GM12892 (cell line): ENCODE measurements around the gene TBL1X.

Source experiments
- DNase-seq: peaks from one replicate; pipeline ENCODE4 v3.0.0; 2011; ENCODE audit not compliant: insufficient read length
- FAIRE-seq: peaks from 2 replicates; lab custom pipeline; 2011; peaks lifted over from hg19 to GRCh38; lab: Jason Lieb, UNC
- POLR2A ChIP-seq: IDR thresholded peaks from 2 replicates; pipeline ENCODE4 v1.6.1; 2011; ENCODE audit warnings: low read depth, low read length, control low read depth
- POLR2AphosphoS5 ChIP-seq: IDR thresholded peaks from 2 replicates; pipeline ENCODE4 v1.6.1; 2011; ENCODE audit warnings: low read depth, low read length, control low read depth
- TAF1 ChIP-seq: IDR thresholded peaks from 2 replicates; pipeline ENCODE4 v1.6.1; 2011; ENCODE audit warnings: low read depth, mild to moderate bottlenecking, control low read depth, low read length, borderline replicate concordance

The TBL1X gene

DNA sequence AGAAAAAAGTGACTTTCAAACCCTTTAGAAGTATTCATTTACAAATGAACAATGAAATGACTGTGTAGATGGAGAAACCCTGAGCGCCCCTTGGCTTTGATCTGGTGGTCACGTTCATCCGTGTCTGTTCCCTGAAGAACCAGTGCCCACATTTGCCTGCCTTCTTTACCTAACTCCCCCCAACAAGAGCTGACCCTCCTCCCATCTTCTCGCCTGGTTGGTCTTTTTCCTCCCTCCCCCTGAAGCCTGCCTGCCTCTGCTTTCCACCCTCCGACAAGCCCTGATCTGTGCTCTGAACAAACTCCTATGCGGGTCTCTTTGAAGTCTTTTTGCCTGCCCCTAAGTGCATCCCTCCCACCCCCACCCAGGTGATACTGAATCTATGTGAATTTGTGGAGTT, 18.5 kb downstream of the TBL1X start:
- FAIRE-seq (no peak), DNase-seq (no peak)
- no peak for TF ChIP-seq POLR2A

GRCh38 chrX:9486786-9487387, 22.0 kb downstream of the TBL1X start:
- FAIRE-seq = no peak
- no peak for DNase-seq
- no peak for TF ChIP-seq TAF1
- no peak for TF ChIP-seq POLR2A
- no peak for TF ChIP-seq POLR2AphosphoS5

DNA sequence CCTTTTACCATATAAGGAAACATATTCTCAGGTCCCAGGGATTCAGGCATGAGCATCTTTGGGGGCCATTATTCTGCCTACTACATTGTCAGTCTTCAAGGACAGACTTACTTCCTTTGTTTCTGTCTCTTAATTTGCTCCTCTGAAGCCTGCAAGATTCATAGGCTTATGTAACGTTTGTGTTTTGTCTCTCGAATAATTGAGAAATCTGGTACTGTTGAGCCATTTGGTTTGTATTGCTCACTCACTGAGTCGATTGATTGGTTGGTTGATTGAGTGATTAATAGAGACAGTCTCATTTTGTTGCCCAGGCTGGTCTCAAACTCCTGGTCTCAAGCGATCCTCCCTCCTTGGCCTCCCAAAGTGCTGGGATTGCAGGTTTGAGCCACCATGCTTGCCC, 23.7 kb downstream of the TBL1X start:
- TF ChIP-seq TAF1 (no peak), POLR2A (no peak), POLR2AphosphoS5 (no peak)
- FAIRE-seq (no peak), DNase-seq (no peak)

DNA sequence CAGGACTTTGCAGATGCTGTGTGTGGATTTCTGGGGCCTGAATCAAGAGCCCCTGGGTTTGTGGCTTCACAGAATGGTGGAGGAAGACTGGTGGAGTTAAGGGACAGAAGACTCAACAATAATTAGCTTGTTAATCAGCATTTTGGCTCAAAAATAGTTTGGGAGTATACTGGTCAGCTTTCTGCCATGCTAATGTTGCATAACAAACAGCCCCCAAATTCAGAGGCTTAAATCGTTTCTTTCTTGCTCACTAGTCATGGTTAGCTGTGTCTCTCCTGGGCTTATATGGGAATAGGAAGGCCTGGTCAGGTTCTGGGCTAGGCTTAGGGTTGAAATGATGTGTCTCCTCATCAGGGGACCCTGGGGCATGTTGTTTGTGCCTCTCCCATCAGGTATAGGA, 24.4 kb downstream of the TBL1X start:
- FAIRE-seq (no peak), DNase-seq (no peak)
- no peak for TF ChIP-seq POLR2AphosphoS5
- TF ChIP-seq TAF1 = no peak
- no peak for TF ChIP-seq POLR2A

GRCh38 chrX:9492901-9493300, 28.0 kb downstream of the TBL1X start:
- FAIRE-seq = no peak
- no peak for DNase-seq
- no peak for TF ChIP-seq POLR2AphosphoS5
- no peak for TF ChIP-seq POLR2A
- no peak for TF ChIP-seq TAF1

GRCh38 chrX:9493936-9494335, 29.1 kb downstream of the TBL1X start:
- no peak for DNase-seq
- FAIRE-seq = peak; percentile 69
- TF ChIP-seq POLR2A (no peak), TAF1 (no peak), POLR2AphosphoS5 (no peak)

DNA sequence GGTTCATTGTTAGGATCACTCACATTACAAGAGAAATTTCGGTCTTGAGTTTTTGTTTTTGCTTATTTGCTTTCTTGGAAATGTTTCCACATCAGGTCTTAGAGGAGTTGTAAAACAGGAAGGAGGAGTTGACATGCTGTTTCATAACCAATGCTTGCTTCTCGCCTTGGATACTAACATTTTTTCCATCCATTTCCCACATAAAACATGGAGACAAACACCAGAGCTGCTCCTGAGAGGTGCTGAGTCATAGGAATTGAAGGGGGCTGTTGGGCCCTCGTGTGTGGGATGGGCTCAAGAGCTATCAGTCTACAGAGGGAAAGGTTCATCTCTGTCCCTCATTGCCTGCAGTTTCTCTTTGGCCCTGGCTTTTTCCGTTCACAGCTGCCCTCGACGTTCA, 29.9 kb downstream of the TBL1X start:
- no peak for TF ChIP-seq POLR2A
- no peak for TF ChIP-seq TAF1
- TF ChIP-seq POLR2AphosphoS5 = no peak
- FAIRE-seq = peak; percentile 44
- no peak for DNase-seq

- no peak for FAIRE-seq
- TF ChIP-seq TAF1 (no peak), POLR2A (no peak), POLR2AphosphoS5 (no peak)
- DNase-seq = no peak
These were observed 30.6 kb downstream of the TBL1X start for GRCh38 chrX:9495496-9495895.

- DNase-seq = no peak
- no peak for FAIRE-seq
- TF ChIP-seq POLR2AphosphoS5 (no peak), POLR2A (no peak), TAF1 (no peak)
These were observed 33.4 kb downstream of the TBL1X start for GRCh38 chrX:9498236-9498635.

GRCh38 chrX:9500584-9500983, 35.7 kb downstream of the TBL1X start:
- peak; percentile 9 for FAIRE-seq

DNA sequence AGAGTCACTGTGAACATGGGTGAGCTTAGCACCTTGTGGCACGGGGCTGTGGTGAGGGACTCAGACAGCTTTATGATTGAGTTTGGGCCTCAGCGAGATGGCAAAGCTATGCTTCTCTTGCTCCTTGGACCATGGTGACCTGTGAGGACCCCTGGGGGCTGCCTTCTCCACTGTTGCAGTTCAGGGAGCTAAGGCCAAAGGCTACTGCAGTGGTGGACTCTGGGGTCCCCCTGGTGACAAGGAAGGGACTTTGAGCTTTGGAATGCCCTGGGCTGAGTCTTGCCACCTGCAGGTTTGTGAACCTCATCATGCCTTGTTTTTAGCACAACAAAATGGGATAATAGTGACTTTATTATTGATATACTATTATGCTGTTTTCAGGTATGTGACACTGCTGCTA, 36.5 kb downstream of the TBL1X start:
- DNase-seq = no peak
- TF ChIP-seq TAF1 (no peak), POLR2AphosphoS5 (no peak), POLR2A (no peak)
- no peak for FAIRE-seq

More at GRCh38 chrX:9500584-9500983, 35.7 kb downstream of the TBL1X start:
- no peak for TF ChIP-seq POLR2AphosphoS5
- no peak for TF ChIP-seq TAF1
- TF ChIP-seq POLR2A = no peak
- DNase-seq = no peak

- no peak for TF ChIP-seq POLR2AphosphoS5
- TF ChIP-seq POLR2A = no peak
- no peak for TF ChIP-seq TAF1
- DNase-seq (no peak), FAIRE-seq (no peak)
These were observed 38.4 kb downstream of the TBL1X start for GRCh38 chrX:9503261-9503660.
